Esophagus mucosa (tissue), 1 donor: ENCODE measurements around the gene SNX14. TPM values are rescaled to one million over a fixed set of nuclear protein-coding genes. Genes with fewer than 3 reads are reported as not detected.
A peak's percentile ranks its signal among the peaks of the same experiment; 100 is the strongest.

Experiments used
- ATAC-seq: fragments of 200-7000 bp; cut with Tn5 transposase; one replicate; pipeline ENCODE4 v1.9.1; 2020
- total RNA-seq: library from RNA; stranded (reverse); gene quantifications from one replicate; pipeline ENCODE4 v1.2.4, GENCODE V29; 2023
- donor health status: DM: yes; HTN: yes; CAD: no.

SNX14 gene
- total RNA-seq, 1 donor from 2014 or later, result 35.2 TPM

DNA sequence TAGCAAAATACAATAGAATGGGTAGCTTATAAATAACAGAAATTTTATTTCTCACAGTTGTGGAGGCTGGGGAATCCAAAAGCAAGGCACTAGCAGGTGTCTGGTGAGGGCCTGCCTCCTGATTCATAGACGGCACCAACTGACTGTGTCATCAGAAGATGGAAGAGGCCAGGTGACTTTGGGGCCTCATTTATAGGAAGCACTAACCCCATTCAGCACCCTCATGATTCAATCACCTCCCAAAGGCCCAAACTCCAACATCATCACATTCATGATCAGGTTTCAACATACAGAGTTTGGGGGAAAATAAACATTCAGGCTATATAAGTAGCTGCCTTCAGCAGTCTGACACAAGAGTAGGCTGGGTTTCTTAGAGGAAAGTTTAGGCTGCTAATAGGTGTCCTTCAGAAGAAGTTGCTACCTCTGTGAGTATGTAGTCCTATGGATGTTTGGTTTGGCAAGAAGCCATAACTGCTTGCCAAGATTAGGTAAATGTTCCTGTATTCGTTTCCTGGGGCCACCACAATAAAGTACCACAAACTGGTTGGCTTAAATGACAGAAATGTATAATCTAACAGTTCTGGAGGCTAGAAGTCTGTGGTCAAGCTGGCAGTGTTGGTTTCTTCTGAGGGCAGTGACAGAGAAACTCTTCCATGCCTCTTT, 94.9 kb downstream of the SNX14 start:
- peak; percentile 50 for ATAC-seq

DNA sequence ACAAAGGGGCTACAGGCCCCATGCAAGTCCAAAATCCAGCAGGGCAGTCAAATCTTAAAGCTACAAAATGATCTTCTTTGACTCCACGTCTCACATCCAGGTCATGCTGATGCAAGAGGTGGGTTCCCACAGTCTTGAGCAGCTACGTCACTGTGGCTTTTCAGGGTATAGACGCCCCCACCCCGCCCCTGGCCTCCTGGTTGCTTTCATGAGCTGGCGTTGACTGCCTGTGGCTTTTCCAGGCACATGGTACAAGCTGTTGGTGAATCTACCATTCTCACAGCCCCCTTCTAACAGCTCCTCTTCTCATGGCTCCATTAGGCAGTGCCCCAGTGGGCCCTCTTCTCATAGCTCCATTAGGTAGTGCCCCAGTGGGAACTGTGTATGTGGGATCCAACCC, 96.8 kb downstream of the SNX14 start:
- ATAC-seq, result no peak

DNA sequence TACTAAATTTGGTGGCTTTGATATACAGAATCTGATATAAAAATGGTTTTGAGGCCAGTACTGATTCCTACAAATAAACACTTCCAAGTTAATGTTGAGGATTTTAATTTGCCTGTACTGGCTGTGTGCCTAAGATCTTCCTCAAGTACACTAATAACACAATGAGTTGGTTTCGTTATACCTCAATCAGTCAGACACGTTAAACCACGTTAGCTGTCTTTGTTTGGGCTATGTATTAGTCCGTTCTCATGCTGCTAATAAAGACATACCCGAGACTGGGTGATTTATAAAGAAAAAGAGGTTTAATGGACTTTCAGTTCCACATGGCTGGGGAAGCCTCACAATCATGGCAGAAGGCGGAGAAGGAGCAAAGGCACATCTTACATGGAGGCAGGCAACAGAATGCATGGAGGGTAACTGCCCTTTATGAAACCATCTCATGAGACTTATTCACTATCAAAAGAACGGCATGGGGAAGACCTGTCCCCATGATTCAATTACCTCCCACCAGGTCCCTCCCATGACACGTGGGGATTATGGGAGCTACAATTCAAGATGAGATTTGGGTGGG, 97.6 kb downstream of the SNX14 start:
- no peak for ATAC-seq

DNA sequence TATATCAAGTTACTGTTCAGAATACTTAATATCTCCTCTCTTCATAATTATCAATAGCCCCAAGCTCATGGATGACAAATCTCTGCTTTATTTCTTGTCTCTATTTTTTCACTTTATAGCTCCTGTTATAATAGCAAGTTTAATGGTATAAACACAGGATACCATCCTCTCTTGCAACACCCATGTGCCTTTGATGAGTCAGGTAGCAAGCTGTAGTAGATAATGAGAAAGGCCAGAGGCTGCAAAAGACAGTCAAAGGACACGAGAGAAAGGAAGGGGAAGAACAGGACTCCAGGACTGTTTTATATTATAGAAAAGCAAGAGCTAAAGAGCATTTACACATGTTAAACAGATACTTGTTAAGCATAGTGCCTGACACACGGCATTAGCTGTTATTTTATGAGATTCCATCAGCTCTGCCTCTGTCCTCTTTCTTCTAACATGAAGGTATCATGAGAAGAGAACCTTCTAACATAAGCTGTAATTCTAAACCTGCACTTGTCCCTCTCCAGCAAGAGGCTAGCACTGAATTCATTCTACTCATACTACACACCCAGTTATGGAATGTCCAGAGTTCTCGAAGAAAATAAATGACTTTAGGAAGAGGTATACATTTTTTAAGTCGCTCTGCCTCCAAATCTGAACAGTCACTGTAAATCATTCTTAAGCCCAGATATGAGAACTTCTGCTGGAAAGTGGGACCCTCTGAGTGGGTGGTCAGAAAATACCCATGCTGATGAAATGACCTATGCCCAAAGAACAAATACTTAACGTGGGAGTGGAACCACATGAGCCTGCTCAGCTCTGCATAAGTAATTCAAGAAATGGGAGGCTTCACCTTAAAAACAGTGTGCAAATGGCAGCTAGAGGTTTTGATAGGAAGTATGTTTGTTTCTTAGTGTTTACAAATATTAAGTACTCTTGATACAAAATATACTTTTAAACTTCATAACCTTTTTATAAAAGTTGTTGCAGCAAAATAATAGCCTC, 98.8 kb downstream of the SNX14 start:
- no peak for ATAC-seq

DNA sequence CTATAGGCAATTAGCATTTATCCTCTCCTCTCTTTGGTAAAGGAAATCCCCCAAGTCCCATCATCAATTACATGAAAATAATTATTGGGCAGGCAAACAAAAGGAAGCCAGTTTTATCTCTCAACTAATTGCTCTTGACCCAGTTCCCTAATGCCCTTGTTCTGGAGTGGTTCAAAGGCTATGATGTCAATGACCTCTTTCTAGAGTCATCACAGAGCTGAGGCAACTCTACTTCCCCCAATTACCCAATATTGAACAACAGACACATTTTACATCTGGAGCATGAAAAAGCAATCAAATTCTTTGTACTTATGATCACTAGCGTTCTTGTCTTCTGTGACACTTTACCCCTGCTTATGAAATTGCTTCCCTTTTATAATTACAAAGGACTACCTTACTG, 100.3 kb downstream of the SNX14 start:
- ATAC-seq, result no peak

DNA sequence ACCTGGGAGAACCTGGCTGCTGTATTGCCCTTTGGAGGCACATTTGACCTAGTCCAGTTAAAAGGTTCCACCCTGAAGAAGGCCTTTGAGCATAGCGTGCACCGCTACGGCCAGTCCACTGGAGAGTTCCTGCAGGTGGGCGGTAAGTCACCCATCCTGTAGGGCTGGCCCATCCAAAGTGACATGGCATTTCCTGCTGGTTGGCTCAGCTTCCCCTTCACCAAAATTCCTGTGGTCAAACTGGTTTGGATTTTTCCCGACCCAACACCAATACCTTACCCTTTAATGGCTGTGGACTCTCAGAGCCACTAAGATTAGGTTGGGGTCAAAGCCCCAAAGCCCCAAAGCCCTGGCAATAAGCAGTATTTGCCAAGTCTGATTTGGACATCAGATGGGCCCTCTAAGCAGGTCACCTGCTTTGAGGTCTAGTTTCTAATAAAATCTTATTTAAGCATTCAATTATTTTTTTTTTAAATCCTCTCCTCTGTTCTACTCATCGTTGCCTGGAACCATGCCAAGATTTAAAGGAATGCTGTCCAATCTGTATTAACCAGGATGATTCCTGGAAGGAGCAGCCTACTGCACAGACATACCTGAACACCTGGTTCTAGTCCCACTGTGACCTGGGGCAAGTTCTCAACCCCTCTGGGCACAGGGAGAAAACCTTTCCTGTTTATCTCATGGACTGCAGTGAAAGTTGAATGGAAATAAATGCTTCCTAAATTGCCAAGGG, 103.0 kb downstream of the SNX14 start:
- ATAC-seq, result no peak

DNA sequence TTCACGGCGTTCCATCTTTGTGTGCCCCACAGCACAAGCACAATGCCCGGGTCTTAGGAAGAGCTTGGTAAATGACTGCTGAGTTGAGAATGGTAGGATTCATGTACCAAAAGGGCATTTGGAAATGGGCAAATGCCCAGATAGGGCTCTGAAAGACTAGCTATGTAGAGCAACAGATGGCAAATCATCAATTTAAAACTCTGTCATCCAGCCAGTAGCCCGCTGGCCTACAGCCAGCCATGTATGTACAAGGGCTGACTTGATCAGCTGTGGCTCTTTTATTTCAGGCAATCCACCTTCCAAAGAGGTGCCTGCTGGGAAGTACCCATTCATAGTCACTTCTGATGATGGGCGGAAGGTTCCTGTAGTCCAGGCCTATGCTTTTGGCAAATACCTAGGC, 108.7 kb downstream of the SNX14 start:
- ATAC-seq, result no peak

DNA sequence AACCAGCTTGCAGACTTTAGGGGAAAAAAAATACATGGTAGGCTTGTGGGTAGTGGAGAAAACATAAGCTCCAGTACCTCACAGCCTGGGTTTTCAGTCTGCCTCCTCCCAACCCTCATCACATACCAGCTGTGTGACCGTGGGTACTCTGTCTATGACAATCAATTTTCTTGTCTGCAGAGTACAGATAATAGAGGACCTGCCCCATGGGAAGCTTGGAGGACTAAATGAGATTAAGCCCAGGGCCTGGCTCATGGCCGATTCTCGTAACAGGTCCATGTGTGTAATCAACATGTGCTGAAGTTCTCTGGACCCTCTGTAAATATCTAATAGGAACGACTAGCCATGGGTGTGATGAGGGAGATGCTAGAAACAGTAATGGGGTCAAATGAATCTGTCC, 109.8 kb downstream of the SNX14 start:
- ATAC-seq, result no peak

DNA sequence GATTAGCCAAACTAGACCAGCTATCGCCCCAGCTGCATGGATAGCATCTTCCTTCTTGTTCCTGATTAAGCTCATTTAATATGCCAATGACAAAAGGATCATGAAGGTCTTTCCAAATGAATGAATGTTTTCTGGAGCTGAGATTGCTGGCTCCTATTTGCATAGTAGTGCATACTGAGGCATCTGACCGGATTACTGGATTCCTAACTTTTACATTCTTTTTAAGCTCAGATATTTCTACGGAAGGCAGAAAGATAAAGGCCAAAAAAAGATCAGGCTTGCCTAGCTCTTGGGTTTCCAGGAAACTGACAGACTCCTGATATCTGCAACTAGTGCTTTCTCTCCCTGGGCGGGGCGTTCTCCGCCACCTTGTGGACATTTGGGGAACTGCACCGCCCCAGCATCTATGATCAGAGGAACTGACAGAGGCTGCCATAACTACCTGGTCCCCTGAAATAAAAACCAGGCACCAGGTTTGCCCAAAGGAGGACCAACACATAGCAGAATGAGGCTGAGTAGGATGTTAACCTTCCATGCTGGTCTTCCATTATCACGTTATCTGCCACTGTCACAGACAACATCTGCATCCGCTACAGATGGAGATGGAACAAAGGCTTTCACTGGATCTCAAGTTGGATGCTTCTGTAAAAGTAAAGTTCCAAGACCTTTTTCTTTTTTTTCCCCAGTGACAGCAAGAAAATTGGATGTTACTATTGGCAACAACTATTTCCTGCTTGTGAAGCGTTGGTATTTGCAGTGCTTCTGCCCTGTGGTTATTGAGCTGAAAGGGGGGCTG, 110.6 kb downstream of the SNX14 start:
- ATAC-seq, result peak; percentile 93

DNA sequence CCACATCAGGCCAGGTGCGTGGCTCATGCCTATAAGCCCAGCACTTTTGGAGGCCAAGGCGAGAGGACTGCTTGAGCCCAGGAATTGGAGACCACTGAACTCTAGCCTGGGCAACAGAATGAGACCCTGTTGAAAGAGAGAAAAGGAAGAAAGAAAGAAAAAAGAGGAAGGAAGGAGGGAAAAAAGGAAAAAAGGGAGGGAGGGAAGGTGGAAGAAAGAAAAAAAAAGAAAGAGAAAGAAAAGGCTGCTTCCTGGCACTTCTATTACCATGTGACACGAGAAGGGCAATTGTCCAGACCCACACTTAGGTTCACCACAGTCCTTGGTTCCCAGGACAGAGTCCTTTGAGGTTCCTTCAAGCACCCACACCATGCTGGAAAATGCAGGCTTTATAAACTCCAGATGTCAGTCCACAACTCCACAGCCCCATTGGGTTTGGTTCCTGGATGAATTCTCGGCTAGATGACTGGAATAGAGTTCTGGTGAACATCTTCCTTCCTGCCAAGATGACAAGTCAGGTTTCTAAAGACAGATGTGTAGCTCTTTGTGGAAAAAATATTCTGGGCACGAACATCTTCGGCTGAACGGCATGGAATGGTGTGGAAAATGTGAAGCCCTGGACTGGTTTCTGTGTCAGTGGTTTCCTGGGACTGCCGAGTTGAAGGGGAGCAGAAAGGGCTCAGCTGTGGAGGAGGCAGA, 111.3 kb downstream of the SNX14 start:
- no peak for ATAC-seq

DNA sequence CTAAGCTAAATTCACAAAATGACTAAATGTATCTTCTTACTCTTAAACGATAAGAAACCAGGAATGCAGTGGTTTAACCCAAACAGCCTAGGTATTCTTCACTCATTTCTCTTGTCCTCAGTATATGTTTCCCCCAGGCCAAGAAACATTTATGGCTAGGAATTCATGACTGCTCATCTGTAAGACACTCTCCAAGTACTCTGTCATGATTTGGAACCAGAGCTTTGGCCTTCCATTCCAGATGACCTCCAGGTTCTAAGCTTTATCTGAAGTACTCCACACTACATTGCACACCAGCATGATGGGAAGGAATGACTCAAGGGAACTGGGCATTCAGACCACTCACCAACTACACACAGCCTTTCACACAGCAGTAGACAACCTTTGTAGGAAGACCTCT, 114.5 kb downstream of the SNX14 start:
- ATAC-seq, result no peak

DNA sequence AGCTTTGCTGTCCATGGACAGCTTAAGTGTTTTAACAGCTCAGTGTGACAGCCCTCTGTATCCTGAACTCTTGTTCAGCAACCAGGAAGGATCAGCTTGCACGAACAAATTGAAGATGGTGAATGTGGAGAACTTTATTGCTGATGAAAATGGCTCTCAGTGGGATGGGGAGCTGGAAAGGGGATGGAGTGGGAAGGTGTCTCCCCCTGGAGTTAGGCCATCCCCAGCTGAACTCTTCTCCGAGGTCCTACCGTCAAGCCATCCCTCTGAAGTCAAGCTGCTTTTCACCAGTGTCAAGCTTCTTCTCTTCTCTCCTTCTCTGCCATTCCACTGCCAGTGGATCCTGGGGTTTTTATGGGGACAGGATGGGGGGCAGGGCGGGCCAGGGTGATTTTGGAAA, 117.1 kb downstream of the SNX14 start:
- ATAC-seq, result no peak

DNA sequence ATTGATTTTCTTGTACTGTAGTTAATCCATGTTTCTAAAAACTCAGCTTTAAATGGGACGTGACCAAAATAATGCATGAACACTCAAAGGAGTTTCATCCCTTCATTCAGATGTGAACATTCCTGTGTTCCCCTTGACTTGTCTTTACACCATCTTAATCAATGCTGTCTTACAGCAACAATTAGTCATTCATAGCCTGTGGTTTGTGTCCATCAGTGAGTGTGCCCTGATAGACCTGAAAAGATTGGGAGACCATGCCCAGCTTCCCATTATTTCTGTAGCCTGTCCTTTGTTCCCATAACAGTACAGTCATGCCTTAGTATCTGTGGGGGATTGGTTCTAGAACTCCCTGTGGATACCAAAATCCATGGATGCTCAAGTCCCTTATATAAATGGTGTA, 119.9 kb downstream of the SNX14 start:
- ATAC-seq, result no peak

DNA sequence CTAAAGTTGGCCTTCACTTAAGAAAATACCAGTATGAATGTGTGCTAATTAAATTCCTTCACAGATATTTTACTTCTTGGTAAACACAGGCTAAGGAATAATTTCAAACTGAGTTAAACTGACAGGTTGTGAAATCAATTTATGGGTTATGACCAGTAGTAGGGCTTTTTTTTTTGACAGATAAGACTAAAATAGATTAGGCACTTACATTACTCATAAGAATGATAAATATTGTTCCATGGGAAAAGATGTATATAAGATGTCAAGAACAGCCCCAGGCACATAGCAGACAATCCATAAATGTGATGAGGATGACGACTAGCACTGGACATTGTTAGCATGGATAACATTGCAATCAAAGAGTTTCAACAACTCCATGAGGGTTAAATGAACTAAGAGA, 120.9 kb downstream of the SNX14 start:
- ATAC-seq, result no peak

DNA sequence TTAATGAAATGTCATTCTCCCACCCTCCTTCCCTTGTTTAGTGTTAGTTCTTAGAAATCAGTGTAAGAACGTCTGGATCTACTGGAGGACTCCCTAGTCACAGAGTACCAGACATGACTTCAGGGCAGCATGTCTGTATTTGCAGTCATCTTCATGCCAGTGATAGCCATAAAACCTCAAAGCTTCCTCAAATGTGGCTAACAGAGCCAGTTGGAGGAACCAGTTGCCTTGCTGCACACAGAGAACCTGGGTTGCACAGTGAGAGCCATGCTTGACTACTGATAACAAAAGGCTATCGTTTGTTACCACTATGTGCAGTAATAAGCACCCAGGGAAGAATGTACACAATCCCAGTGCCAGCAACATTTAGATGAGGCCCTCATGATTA, 123.6 kb downstream of the SNX14 start:
- ATAC-seq, result no peak

DNA sequence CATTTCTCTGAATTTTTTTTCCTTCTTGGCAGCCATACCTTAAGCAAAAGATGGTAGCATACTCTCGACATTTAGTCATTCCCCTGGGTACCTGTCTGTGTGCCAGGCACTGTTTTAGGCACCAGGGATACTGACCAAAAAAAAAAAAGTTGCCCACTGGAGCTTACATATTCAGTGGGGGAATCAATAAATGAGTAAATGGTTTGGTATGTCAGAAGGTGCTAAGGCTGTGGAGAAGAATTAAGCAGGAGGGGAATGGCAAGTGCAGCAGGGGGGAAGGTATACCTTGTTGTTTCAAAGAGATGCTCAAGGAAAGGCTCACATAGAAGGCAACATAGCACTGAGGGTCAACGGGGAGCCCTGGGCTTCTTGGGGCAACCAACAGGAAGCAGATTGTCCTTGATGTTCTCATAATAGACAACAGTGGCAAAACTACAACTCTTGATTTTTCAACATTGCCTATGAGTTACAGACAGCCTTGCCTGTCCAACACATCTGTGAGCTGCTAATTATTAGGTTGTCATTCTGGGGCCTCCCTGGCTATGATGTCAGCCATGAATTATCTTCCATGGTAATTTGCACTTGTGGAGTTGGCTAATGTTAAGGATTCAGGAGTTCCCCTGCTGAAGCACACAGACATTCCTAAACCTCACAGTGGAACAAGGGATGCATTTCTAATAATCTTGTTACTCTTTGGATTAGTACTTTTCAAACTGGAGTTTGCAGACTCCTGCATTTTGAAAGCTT, 124.2 kb downstream of the SNX14 start:
- no peak for ATAC-seq

DNA sequence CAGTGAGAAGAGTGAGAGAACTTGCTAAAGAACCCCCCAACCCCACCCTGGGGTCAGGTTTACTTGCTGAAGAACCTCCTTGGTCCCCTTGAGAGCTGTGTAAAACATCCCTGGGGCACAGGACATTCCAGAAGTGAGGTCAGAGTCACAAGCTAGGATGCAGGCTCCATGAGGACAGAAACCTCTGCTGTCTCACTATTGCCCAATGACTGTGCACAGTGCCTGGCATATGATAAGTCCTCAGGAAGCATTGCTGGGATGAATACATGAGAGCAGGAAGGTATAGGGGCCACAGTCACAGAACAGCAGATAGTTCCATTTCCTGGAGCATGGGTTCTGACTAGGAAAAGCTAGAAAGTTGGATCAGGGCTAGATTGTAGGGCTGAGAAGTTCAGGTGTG, 125.3 kb downstream of the SNX14 start:
- ATAC-seq, result no peak

DNA sequence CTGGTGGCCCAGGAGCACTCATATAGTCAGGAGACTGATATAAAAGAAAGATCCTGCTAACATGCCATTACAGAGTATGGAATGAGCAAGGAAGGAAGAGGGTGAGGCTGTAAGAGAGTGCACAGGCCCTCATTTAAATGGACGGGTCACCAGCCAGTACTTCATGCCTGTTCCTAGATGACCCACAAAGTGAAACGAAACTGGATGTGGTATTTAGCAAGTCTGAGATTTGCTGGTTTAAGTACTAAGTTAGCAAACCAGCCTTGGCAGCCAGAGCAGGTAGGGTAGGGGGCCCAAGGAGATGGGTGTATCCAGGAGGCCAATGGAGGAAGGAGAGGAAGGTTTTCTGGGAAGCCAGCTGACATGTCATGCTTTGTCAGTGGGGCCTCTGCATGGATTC, 127.9 kb downstream of the SNX14 start:
- ATAC-seq, result no peak

DNA sequence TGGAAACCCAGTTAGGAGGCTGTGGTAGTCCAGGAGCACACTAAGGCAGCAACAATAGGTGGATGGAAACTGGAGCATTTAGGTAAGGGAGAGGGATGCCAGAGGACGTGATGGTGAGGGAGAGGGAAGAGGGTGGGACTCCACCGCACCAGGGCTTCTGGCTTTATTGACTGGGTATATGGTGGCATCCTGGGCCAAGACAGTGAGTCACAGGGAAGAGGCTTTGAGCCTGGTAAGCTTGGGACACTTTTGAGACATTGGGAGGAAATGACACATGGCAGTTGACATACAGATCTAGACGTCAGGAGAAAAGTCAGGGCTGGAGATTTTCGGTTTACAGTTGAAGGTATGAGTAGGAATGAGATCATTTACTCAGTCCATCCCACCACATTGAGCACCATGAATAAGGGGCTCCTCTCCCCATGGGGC, 128.9 kb downstream of the SNX14 start:
- peak; percentile 88 for ATAC-seq

DNA sequence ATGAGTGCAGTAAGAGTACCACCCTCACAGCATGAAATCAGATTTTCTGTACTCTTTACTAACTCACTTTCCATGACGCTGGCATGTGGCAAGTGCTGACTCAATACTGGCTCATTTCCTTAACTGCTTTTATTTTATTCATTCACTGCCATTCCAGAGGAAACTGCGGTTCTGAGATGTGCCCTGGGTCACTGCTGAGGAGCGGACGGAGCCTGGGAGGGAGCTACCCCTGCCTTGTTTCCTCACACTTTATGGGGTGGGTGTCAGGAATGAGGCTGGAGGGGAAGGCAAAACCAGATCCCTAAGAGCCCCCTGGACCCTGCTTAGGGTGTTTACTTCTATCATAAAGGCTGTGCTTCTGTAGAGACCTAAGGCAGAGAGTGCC, 129.4 kb downstream of the SNX14 start:
- ATAC-seq, result peak; percentile 65
